Activated naive CD4-positive, alpha-beta T cell treated with Interleukin-2 at 50 U/mL for 16 hours (primary cell): ENCODE results near the gene IMMP1L.

ENCODE experiments used
- DNase-seq: peaks from one replicate; pipeline ENCODE4 v3.0.0-alpha.2; 2020

The IMMP1L gene

DNA sequence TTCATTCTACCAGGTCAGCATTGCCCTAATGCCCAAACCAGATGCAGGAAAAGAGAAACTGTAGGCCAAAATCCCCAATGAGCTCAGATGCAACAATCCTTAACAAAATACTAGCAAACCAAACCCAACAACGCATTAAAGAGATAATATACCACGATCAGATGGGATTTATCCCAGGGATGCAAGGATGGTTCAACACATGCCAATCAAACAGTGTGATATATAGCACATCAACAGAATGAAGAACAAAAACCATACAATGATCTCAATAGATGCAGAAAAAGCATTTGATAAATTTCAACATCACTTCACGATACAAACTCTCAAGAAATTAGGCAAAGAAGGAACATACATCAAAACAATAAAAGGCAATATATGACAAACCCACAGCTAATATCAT, 45.0 kb downstream of the IMMP1L start:
- DNase-seq: no peak

GRCh38 chr11:31455177-31455576, 54.2 kb downstream of the IMMP1L start:
- no peak for DNase-seq

DNA sequence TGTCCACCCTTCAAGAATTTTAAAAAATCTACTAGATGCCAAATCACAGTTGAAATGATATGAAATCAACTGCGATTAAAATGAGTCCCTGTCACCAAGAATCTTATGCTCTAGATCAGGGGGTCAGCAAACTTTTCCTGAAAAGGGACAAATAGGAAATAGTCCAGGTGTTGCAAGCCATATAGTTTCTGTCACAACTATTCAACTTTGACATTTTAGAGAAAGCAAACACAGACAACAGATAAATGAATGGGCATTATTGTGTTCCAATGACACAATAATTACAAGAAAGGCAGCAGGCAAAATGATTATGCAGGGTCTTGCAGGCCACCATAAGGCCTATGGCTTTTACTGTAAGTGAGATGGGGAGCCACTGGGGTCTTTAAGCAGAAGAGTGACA, 58.6 kb downstream of the IMMP1L start:
- DNase-seq: no peak

DNA sequence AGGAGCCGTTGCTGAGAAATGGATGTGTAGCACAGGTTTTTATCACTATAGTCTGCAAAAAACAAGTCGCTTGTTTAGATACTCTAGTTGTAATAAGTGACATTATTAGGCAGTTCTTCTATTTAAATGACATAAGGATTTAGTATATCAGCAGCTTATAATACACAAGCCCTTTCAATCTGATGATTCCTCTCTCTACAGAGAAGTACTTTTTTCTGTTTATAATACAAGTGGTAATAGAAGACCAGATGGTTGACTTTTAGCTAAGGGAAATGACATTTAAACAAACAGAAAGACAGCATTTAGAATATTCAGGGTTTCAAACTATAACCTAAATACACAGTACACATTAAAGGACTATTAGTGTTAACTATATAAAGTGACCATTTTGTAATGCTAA, 60.4 kb downstream of the IMMP1L start:
- no peak for DNase-seq

DNA sequence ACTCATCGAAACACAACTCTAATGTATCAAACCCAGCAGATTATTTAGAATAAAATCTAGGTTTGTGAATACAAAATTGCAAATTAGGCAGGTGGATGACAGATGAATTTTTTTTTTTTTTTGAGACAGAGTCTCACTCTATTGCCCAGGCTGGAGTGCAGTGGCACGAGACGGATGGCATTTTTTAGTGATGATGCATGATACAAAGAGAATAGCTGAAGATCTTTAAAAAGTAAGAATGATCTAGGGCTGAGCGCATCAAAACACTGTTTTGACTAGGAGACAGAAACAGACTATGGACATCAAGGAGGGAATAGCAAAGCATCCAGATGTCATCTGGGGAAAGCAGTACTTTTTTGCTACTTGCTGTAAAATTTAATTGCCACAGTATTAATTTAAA, 63.8 kb downstream of the IMMP1L start:
- DNase-seq: no peak

DNA sequence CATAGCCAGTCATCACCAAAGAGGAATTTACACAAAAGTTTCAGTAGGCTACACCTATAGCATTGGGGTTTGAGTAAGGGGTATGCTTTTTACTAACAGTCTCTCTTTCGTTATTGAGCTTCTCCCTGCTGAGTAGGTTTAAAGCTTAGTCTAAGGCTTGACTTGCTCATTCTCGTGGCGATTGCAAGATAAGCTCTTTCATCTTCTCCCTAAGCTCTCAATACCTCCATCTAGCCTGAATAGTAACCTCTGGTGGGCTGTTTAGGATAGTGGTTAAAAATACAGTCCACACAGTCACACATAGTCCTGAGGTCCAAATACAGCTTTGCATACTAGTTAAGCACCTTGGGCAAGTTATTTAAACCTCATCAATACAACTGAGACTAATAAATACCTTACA, 65.6 kb downstream of the IMMP1L start:
- DNase-seq: no peak

DNA sequence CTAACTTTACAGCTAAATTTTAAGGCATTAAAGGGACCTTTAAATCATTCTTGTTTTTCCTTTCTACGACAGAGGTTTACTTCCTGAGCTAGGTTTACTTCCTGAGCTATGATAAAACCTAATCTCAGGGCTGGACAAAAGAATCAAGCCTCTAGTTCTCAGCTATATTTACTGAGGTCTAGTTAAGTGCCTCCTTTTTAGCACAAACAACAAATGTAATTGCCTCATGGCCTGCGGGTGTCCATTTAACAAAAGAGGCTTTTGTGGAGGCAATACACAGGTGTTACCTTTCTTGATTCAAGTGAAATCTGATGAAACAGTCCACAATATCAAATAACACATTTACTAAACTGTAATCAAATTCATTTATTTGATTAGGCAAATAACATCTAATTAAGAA, 67.3 kb downstream of the IMMP1L start:
- DNase-seq: no peak

GRCh38 chr11:31441296-31441695, 68.1 kb downstream of the IMMP1L start:
- no peak for DNase-seq

GRCh38 chr11:31437742-31438435, 71.5 kb downstream of the IMMP1L start:
- no peak for DNase-seq

GRCh38 chr11:31433851-31434250, 75.6 kb downstream of the IMMP1L start:
- DNase-seq: no peak

DNA sequence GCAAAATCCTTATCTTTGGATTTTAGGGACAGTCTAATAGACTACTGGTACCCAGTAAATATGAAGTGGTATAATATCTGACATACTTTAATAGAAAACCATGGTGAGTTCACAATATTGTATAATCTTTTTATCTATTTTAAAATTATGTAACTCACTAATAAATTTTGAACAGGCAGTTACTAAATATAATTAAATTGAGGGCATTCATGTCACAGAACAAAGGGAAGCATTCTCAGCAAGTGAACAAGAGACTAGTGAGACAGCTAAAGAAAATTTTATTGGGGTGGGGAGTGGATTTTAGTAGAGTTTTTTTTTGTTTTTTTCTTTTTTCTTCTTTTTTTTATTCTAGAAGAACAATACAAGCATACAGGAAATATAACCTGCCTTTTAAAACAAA, 84.8 kb downstream of the IMMP1L start:
- no peak for DNase-seq

- DNase-seq: no peak
Observed at GRCh38 chr11:31422703-31423102, 86.7 kb downstream of the IMMP1L start.

GRCh38 chr11:31421820-31422219, 87.6 kb downstream of the IMMP1L start:
- no peak for DNase-seq

GRCh38 chr11:31419669-31420068, 89.8 kb downstream of the IMMP1L start:
- no peak for DNase-seq

DNA sequence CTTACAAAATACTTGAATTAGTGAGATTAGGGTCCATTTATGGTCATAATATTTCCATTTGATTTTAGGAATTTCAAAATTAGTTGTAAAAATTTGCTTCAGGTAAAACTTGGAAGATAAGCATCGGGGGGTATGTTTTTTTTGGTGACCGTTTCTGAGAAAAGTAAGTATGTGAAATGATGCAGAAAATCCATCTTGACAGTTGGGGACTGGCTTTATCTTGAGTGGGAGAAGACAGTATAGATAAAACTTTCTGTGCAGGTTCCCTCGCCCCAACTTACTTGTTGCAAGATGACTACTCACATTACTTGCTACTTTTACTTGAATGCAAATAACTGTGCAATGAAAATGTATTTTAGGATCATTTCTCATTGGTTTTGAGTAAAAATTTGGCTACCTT, 90.3 kb downstream of the IMMP1L start:
- no peak for DNase-seq

DNA sequence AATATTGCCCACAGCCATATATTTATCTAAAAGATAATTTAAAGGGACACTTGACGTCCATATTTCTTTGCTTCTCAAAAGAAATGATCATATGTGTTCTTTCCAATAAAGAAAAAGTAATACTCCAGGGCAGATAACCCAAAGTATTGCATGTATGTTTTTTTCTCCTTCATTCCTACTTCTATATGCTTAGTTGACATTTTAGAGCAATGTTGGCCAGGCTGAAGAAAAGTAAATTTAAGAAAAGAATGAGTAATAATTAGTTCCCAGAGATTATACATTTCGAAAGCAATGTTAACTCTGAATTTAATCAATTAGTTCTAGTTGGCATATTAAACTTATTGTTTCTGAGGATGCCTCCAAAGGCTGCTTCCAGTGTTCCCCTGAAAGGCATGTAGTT, 91.6 kb downstream of the IMMP1L start:
- no peak for DNase-seq

DNA sequence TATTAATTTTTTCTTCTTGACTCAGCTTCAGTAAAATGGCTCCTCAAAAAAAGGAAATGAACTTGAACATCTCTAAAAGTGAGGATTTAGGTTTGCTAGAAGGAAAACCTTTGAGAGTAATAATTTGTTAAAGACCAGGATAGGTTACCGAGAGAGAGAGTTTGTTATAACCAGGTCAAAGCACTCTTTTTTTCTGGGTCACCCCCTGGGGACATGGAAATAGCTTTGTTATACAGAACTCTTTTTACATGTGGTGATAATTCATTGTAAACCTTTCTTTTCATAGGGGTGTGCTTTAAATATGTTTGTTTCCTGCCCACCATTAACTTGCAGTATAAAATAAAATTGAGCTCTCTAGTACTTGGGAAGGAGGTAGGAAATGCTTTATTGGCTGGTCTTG, 92.1 kb downstream of the IMMP1L start:
- DNase-seq: no peak

DNA sequence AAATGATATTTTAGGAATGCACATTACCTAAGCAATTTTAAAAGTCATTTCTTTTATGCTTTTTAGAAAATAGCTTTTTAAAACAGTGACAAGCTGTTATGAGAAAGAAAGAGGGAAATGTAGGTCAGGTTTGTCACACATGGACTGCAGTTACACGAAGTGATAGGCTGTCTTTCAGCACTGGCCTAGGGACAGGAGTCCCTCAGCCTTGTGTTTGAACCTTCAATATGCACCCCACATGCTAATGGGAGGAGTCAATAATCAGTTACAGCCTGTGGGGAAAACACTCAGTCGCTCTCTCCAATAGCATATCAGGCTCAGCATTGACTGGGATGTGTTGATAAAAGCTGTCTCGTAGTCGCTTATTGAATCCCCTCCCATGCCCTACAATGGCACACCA, 94.0 kb downstream of the IMMP1L start:
- no peak for DNase-seq

DNA sequence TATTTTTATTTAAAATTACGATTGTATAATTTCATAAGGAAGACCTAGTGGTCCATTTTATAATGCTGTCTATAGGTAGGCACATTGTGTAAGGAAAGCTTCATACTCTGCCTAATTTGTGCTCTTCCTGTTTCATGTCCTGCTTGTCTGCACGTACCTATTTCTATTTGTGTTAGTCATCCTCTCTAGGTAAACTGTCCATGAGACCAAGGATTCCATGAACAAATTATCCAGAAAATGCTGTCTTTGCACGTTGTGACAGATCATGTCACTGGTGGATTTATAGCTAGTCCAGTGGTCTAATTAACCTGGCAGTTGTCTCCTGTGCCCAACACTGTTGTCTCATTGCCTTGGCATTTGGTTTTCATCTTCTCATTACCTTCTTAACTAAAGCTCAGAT, 95.1 kb downstream of the IMMP1L start:
- DNase-seq: no peak

DNA sequence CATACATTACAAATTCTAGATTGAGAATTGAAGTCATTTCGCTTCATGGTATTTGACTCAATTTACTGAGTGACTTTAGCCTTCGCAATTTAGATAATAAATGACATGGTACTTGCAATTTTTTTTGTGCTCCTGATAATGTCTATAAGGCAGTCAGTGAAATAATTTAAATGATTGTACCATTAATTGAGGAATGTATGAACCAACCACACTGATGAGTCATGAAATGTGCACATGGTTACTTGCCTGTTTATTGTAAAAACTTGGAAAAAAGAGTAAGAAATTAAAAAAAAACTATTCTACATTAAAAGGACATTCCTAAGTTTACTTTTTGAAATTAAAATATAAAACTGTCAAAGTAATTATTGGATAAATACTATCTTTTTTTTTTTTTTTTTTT, 96.5 kb downstream of the IMMP1L start:
- DNase-seq: no peak

- DNase-seq: no peak
Observed at GRCh38 chr11:31408201-31408600, 101.2 kb downstream of the IMMP1L start.

GRCh38 chr11:31404614-31405013, 104.8 kb downstream of the IMMP1L start:
- no peak for DNase-seq

DNA sequence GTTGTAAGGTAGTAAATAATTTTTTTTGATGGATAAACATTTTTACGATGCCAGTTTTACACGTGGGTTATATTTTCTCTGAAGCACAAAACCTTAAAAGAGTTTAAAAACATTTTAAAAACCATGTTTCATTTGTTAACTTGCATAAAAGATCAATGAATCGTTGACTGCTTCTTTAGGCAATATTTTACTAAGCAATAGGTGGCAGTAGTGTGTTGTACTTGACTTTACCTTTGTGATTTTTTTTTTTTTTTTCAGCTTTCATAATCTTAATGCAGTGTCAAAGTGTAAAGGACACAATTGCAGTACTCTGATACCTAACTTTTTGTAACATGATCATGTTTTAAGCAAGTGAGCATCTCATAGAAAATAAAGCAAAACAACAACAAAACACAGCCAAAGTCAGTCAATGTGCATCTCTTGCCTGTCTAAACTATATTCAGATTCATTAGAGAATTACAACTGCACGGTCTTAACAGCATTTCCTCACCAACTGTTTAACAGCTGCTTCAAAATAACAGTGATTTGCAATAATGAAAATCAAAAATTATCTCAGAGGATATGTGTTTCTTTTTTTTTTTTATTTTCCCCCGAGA, 112.1 kb downstream of the IMMP1L start:
- no peak for DNase-seq

- no peak for DNase-seq
Observed at GRCh38 chr11:31387379-31387778, 122.0 kb downstream of the IMMP1L start.

DNA sequence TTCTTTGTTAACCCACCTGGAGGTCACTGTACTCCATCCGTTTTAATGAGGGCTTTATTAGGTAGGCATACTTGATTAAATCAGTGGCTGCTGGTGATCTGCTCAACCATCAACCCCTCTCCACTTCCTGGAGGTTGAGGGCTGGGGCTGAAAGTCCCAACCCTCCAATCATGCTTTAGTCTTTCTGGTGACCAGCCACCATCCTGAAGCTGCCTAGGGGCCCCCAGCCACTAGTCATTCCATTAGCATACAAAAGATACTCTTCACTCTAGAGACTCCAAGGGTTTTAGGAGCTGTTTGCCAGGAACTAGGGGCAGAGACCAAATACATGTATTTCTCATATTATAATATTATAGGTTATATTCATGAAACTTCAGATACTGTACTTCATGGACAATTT, 126.3 kb downstream of the IMMP1L start:
- DNase-seq: no peak
